GM19025 (cell line): ENCODE data around the gene SYN1.
A peak's percentile ranks its signal among the peaks of the same experiment; 100 is the strongest.
"Not testable (repeated sequence)": the region's sequence is repeated elsewhere in the genome, so short reads cannot be mapped to it uniquely, and the experiment has no call there.

Experiments
- ATAC-seq: cut with Tn5 transposase; IDR thresholded peaks from one replicate; pipeline ENCODE4 v1.9.1; 2021; ENCODE audit warnings: mild to moderate bottlenecking, low read depth, moderate library complexity; ENCODE audit not compliant: unreplicated experiment

The SYN1 gene

GRCh38 chrX:47619486-47620302, at the start of gene SYN1:
Gene SYN1, minus strand, starts transcription at chrX:47619857. Its CDS starts 129 bp downstream, at chrX:47619728.
- ATAC-seq, result peak; percentile 81

- ATAC-seq, result not testable (repeated sequence)
These were observed 46.1 kb upstream of the SYN1 start for GRCh38 chrX:47665797-47666196.

DNA sequence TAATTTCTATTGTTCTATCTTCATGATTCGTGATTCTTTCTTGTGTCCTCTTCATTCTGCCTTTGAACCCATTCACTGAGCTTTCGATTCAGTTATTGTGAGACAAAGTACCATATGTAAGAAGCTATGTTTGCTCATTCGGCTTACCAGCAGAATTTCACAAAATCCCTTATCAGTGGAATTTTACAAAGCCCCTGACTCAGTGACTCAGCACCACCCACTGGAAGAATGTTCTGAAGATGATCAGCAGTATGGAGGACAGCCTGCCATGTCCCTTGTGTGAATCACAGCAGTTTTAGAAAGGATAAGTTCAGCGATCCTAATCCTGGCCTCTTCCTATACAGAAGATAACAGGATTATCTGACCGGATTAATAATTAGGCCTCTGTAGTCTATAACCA, 45.1 kb upstream of the SYN1 start:
- no peak for ATAC-seq

DNA sequence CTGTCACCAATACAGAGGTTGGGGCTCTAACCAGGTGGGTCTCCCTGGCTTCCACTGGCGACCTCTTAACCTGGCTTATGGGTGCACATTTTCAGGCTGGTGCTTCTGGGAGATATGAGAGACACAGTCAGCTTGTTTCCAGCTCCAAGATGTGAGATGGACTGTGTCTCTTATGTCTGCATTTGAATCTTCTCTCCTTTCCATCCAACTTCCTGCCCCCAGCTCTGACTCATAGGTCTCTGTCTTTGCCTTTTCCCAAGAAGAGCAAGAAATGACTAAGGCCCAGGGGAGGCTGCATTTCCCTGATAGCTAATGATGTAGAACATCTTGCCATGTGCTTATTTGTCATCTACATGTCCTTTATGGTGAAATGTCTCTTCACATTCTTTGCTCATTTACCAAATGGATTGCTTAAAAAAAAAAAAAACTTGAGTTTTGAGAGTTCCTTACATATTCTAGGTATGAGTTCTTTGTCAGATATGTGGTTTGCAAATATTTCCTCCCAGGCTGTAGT, 42.5 kb upstream of the SYN1 start:
- ATAC-seq, result no peak

GRCh38 chrX:47661539-47661938, 41.9 kb upstream of the SYN1 start:
- ATAC-seq, result no peak

DNA sequence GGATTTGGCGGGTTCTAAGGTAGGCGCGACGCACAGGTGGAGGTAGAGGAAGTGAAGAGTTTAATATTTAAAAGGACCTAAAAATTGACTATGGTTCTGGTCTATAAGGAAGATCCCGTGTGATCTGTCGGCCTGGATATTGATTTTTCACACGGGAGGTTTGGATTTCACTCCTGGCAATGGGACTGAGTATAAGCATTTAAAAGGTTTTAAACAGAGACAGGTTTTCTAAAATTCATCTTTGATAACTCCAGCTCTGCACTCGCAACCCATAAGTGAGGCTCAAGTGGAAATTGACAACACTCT, 39.7 kb upstream of the SYN1 start:
- ATAC-seq, result no peak

DNA sequence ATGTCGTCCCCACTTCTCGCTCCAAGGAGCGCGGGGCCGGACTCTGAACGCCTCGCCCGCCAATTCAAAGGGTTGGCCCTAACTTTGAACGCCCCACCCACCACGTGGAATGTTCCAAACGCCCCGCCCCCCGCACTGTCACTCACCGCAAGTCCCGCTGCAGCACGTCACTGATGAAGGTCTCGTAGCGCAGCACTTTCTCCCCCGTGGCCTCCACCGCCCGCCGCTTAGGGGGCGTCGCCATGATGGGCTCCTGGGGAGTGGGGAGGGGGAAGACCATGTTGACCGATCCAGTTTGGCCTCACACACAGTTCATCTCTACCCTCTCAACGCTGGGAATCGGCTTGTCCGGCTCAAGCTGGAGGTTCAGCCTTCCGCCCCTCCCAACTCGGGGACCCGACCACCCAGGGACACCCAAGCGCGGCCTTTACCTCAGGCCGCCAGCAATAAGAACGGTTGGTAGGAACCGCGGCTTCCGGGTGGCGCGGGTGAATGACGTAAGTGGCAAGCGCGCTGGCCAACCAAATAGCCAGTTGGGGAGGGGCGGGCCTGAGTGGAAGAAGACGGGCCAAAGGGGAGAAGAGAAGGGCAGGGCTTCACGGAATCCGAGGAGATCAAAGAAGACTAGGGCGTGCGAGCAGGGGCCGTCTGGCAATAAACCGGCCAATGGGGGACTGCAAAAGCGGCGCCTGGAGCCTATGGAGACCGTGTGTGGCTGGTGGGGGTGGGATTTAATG, 39.2 kb upstream of the SYN1 start, which contains the start of gene UXT:
TSS of gene UXT (minus strand) at position 497 of the 737 bp plus-strand sequence. CDS start at position 244, 253 bp downstream.
- peak; percentile 72 for ATAC-seq

GRCh38 chrX:47658301-47658683, 38.6 kb upstream of the SYN1 start:
- ATAC-seq, result no peak

DNA sequence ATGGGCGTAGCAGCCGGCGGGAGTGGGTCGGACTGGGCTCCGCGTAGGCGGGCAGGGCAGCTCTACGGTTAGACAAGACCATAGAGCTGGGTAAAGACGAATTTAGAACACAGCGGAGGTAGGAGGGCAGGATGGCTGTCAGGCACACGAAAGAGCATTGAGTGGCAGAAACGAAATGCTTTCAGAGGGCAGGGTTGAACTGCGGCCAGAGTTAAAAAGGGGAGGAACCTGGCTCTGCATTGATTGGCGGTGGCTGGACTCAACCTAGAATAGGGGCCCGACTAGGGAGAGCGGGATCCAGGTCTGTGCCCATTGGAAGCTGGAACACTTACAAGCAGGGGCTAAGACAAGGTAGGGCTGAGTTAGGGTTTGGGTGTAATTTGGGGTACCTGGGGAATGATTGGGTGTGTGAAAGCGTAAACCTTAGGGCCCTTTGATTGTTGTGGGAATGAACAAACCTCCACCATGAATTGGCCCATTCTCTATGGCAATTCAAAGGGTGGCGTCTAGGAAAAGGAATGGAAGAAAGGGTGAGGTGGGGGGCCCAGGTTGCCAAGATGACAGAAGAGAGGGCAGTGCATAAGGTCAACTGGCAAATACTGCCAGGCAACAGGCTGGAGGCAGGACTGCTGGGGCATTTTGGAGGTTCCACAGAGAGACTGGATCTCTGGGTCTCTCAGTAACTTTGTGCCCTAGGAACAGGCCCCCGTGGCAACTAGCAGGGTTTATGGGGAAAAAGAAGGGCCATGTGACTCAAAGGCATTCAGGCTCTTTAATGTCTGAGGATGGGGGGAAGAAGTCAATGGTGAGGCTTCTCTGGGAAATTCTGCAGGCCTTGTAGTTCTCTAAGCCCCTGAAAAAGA, 31.6 kb upstream of the SYN1 start:
- peak; percentile 1 for ATAC-seq

DNA sequence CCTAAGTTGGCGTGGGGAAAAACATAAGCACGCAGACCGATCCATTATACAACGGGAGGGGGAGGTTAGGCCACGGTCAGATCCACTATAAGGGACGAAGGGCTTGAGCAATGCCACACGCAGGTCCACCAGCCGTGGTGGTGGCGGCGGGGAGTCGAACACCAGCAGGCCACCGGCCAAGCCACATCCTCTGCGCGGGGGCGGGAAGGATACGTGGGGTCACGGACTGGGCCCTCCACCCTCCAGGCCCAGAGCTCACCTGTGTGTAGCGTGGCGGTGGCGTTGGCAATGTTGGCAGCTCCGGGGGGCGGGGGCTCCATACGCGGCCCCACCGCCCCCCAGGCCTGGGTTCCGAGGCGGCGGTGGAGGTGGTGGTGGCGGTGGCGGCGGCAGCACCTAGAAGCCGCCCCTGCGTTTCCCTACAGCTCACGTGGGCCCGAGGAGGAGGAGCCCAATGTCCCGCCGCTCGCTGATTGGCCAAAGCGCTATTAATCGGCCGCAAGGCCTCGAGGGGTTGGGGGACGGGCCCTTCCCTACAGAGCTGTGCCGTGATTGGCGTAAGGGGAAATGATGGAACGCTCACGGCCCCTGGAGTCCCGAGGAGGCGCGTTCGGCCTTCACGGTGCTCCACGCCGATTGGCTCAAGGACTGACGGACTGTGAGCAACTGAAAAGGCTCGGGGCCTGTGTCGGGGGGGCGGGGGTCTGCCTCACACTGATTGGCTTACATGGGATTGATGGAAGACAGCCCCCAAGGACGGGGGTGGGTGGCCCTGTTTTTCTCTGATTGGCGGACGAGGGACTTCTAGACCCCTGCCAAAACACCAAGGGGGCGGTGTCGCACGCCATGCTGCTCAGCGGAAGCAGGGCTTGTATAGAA, 30.7 kb upstream of the SYN1 start, which contains the start of gene ELK1:
TSS of gene ELK1 (minus strand) at position 400 of the 879 bp plus-strand sequence. CDS start 9,122 bp downstream, outside the sequence.
- ATAC-seq, result peak; percentile 90

GRCh38 chrX:47649781-47650163, 30.1 kb upstream of the SYN1 start:
- no peak for ATAC-seq

DNA sequence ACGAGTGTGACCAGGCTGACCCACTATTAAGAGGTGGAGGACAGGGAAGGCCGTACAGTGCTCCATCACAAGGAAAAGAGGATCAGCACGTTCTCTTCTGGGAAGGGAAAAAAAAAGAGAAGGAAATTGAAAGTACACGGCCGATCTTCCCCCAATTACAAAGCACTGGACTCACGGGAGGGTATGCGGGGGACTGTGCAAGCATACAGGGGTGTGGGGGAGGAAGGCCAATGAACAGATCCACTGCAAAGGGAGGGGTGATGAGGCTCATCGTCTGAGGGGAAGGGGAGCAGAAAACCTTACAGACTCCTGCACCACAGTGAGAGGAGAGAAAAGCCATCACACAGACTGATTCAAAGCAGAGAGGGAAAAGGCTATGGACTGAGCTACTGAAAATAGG, 29.6 kb upstream of the SYN1 start:
- ATAC-seq, result no peak

DNA sequence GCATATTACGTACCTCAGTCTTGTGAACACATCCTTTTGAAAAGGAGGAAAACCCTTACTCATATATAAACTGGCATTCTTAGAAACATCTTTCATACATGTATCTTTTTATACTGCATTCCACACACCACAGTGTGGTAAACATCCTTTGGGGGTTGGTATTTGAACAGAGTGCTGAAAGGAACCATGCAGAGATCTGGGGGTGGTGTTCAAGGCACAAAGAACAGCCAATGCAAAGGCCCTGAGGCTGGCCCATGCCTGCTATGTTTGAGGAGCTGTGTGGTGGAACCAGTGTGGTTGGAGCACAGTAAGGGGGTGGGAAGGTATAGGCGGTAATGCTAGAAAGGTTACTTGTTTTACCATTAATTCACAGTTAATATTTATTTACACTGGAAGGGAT, 28.7 kb upstream of the SYN1 start:
- no peak for ATAC-seq

GRCh38 chrX:47646636-47647035, 27.0 kb upstream of the SYN1 start:
- ATAC-seq, result no peak

GRCh38 chrX:47645530-47645929, 25.9 kb upstream of the SYN1 start:
- ATAC-seq, result no peak

- no peak for ATAC-seq
These were observed 25.0 kb upstream of the SYN1 start for GRCh38 chrX:47644557-47645091.

DNA sequence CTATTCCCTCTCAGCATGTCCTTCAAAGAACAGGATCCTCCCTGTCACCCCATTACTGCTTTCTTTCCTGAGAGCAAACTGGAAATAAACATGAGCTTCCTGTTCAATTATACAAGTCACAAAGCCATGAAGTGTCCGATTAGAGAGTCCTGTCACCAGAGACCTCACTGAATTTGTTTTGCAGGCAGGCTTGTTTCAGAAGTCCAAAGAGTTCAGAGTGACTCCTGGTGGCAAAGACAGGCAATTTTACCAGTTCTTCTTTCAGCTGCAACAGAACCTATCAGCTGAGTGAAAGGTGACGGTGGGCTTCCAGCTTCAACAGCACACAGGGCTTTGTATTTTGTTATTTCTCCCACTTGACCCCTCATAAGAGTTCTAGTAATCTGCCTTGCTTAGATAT, 24.3 kb upstream of the SYN1 start:
- ATAC-seq, result no peak

DNA sequence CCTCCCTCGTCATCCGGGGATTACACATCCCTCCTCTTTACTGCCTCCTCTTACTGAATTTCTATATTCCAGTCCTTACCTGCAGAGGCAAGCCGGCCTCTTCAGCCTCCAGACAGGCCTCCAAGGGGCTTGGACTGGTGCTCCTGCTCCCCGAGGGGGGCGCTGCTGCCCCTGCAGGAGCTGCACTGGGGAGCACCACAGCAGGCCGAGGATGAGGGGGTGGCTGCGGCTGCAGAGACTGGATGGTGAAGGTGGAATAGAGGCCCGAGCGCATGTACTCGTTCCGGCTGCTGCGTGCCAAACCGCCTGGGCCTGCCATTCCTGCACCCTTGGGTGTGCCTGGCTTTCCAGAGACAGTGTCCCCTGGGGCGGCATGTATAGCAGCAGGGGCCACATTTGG, 19.2 kb upstream of the SYN1 start:
- no peak for ATAC-seq

- ATAC-seq, result no peak
These were observed 18.0 kb upstream of the SYN1 start for GRCh38 chrX:47637546-47638195.
